GM19240 (cell line): ENCODE measurements around the gene EPS8.
"Not testable (repeated sequence)": the region's sequence is repeated elsewhere in the genome, so short reads cannot be mapped to it uniquely, and the experiment has no call there.

Experiments used
- DNase-seq: peaks from one replicate; pipeline ENCODE4 v3.0.0; 2011; ENCODE audit warnings: low spot score; ENCODE audit not compliant: insufficient read length

EPS8 gene

GRCh38 chr12:15800278-15800677 lies 11.1 kb upstream of the EPS8 start:
- no peak for DNase-seq

- no peak for DNase-seq
These were observed 8.6 kb upstream of the EPS8 start for GRCh38 chr12:15797818-15798217.

GRCh38 chr12:15796493-15797141 lies 7.4 kb upstream of the EPS8 start:
- DNase-seq, result no peak

- DNase-seq, result no peak
These were observed 5.6 kb upstream of the EPS8 start for GRCh38 chr12:15794836-15795235.

- DNase-seq, result no peak
These were observed 5.0 kb upstream of the EPS8 start for GRCh38 chr12:15794196-15794595.

- DNase-seq, result no peak
These were observed 662 bp downstream of the EPS8 start for GRCh38 chr12:15788233-15789219.

GRCh38 chr12:15787778-15788177 lies 1.4 kb downstream of the EPS8 start:
- DNase-seq, result no peak

GRCh38 chr12:15786772-15787171 lies 2.4 kb downstream of the EPS8 start:
- no peak for DNase-seq

GRCh38 chr12:15783288-15783687 lies 5.9 kb downstream of the EPS8 start:
- DNase-seq, result no peak

- DNase-seq, result no peak
These were observed 6.5 kb downstream of the EPS8 start for GRCh38 chr12:15782667-15783066.

GRCh38 chr12:15779925-15780324 lies 9.3 kb downstream of the EPS8 start:
- no peak for DNase-seq

GRCh38 chr12:15778126-15778525 lies 11.1 kb downstream of the EPS8 start:
- DNase-seq, result no peak

GRCh38 chr12:15777355-15778012 lies 11.7 kb downstream of the EPS8 start:
- no peak for DNase-seq

- no peak for DNase-seq
These were observed 12.7 kb downstream of the EPS8 start for GRCh38 chr12:15776532-15776931.

- no peak for DNase-seq
These were observed 14.4 kb downstream of the EPS8 start for GRCh38 chr12:15774819-15775218.

- no peak for DNase-seq
These were observed 16.7 kb downstream of the EPS8 start for GRCh38 chr12:15772405-15773018.

GRCh38 chr12:15770581-15770980 lies 18.6 kb downstream of the EPS8 start:
- DNase-seq, result no peak

- no peak for DNase-seq
These were observed 19.2 kb downstream of the EPS8 start for GRCh38 chr12:15770021-15770420.

GRCh38 chr12:15769586-15769985 lies 19.6 kb downstream of the EPS8 start:
- DNase-seq, result no peak

GRCh38 chr12:15767301-15767700 lies 21.9 kb downstream of the EPS8 start:
- no peak for DNase-seq

GRCh38 chr12:15763328-15763727 lies 25.9 kb downstream of the EPS8 start:
- DNase-seq, result no peak

GRCh38 chr12:15762162-15762561 lies 27.0 kb downstream of the EPS8 start:
- DNase-seq, result not testable (repeated sequence)
